PC-3 (cell line): ENCODE measurements around the gene CRELD2. TPM values are rescaled to one million over a fixed set of nuclear protein-coding genes. Genes with fewer than 3 reads are reported as not detected.

Experiments used
- ATAC-seq: fragments of 200-7000 bp; cut with Tn5 transposase; 2 replicates; pipeline ENCODE4 v1.9.1; 2020; ENCODE audit warnings: mild to moderate bottlenecking, moderate library complexity
- BruUV-seq: library from RNA; stranded (reverse); fragments of 400-500 nt; replicated peaks from 2 replicates; lab custom pipeline; 2021; lab: Mats Ljungman, UMichigan
- CTCF ChIA-PET: fragments of 300-600 bp; sonication (Branson Sonifier 250); formaldehyde crosslinking; loops from one replicate; lab custom pipeline; 2022; ENCODE audit warnings: antibody characterized with exemption; lab: Charles Lee
- POLR2A ChIA-PET: fragments of 300-600 bp; sonication (Branson Sonifier 250); formaldehyde crosslinking; loops from one replicate; lab custom pipeline; 2022; ENCODE audit warnings: antibody characterized with exemption; ENCODE audit not compliant: unreplicated experiment; lab: Charles Lee
- DNase-seq: peaks from one replicate; pipeline ENCODE4 v3.0.0-alpha.2; 2015
- H2AFZ ChIP-seq: fragments of 300-600 bp; sonication (generic); 2 replicates; pipeline ENCODE4 v1.6.0; 2016; ENCODE audit warnings: antibody characterized with exemption, low read length
- H3F3A ChIP-seq: fragments of 300-600 bp; sonication (generic); one replicate; pipeline ENCODE4 v1.6.0; 2017; ENCODE audit warnings: antibody characterized with exemption, low read length, control low read depth, mild to moderate bottlenecking; ENCODE audit not compliant: unreplicated experiment
- H3K27ac ChIP-seq: fragments of 300-600 bp; sonication (generic); 2 replicates; pipeline ENCODE4 v1.5.1; 2016; ENCODE audit warnings: mild to moderate bottlenecking, low read length
- H3K27me3 ChIP-seq: fragments of 300-600 bp; sonication (generic); 2 replicates; pipeline ENCODE4 v1.6.1; 2016; ENCODE audit warnings: low read length, mixed read lengths
- H3K36me3 ChIP-seq: fragments of 300-600 bp; sonication (generic); 2 replicates; pipeline ENCODE4 v1.6.1; 2016; ENCODE audit warnings: low read depth, mixed run types, low read length, mixed read lengths
- H3K4me1 ChIP-seq: fragments of 300-600 bp; sonication (generic); 2 replicates; pipeline ENCODE4 v1.5.1; 2016; ENCODE audit warnings: low read length; ENCODE audit not compliant: insufficient read depth
- H3K4me2 ChIP-seq: fragments of 300-600 bp; sonication (generic); 2 replicates; pipeline ENCODE4 v1.6.0; 2016; ENCODE audit warnings: low read length
- H3K4me3 ChIP-seq: fragments of 300-600 bp; sonication (generic); 2 replicates; pipeline ENCODE4 v1.5.1; 2016; ENCODE audit warnings: mild to moderate bottlenecking, low read length, mixed read lengths
- H3K79me2 ChIP-seq: fragments of 300-600 bp; sonication (generic); 2 replicates; pipeline ENCODE4 v1.6.1; 2017; ENCODE audit warnings: low read length, mixed read lengths
- H3K9ac ChIP-seq: fragments of 300-600 bp; sonication (generic); 2 replicates; pipeline ENCODE4 v1.6.0; 2016; ENCODE audit warnings: mild to moderate bottlenecking, low read length
- H3K9me2 ChIP-seq: fragments of 300-600 bp; sonication (generic); replicated peaks from 2 replicates; pipeline ENCODE4 v1.6.1; 2016; ENCODE audit warnings: mixed run types, low read length, mixed read lengths
- H3K9me3 ChIP-seq: fragments of 300-600 bp; sonication (generic); 2 replicates; pipeline ENCODE4 v1.6.1; 2016; ENCODE audit warnings: low read length, mixed read lengths
- H4K20me1 ChIP-seq: fragments of 300-600 bp; sonication (generic); 2 replicates; pipeline ENCODE4 v1.6.1; 2016; ENCODE audit warnings: low read length, mixed read lengths
- EZH2 ChIP-seq: fragments of 300-600 bp; sonication (generic); IDR thresholded peaks from one replicate; pipeline ENCODE4 v1.6.1; 2017; ENCODE audit warnings: antibody characterized with exemption, mild to moderate bottlenecking, low read length; ENCODE audit not compliant: unreplicated experiment
- EZH2phosphoT487 ChIP-seq: fragments of 300-600 bp; sonication (generic); IDR thresholded peaks from 2 replicates; pipeline ENCODE4 v1.6.1; 2018; ENCODE audit warnings: mild to moderate bottlenecking, antibody characterized with exemption, low read length, borderline replicate concordance
- intact Hi-C: fragments of 100-400 bp; cut with micrococcal nuclease; formaldehyde crosslinking; loops from 2 replicates; pipeline ENCODE4 v1.9.0; 2023
- total RNA-seq: library from RNA; depleted of rRNA; stranded (reverse); fragments of >200 nt; gene quantifications from 2 replicates; pipeline ENCODE4 v1.2.3, GENCODE V29; 2014
- TF ChIP-seq, protein P1 (sequence below): fragments of 300-600 bp; sonication (generic); conservative IDR thresholded peaks from 2 replicates; pipeline ENCODE4 v1.5.1; 2017; ENCODE audit warnings: antibody characterized with exemption, low read depth, mild to moderate bottlenecking, low read length

Gene CRELD2
- total RNA-seq, 1 experiment from 2014 or later = 71.3 TPM

DNA sequence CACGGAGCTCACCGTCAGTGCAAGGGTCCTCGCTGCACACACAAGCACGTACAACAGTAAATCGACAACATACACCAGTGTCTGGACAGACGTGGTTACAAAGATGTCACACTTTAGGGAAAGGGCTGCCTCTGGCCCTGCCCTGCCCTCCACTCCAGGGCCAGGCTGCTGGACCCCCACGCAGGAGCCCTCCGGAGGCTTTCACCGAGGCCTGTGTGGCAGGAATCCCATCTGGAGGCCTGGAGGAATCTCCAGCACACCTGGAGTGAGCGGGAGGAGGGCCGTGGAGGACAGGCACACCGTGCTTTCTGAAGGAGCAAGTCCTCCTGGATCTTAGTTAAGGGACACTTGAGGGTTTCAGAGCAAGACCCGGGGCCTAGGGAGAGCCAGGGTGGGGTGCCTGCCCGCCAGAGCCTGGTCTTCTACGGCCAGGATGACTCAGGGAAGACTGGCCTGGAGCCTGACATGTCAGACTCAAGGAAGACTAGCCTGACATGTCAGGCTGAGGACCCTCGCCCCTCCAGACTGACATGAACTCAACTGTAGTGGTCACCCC is 40.0 kb downstream of the CRELD2 start:
- H3K4me1 ChIP-seq = peaks cover 21% of the 10 kb centered on the region
- intact Hi-C loops = no loop called here
- H3K4me3 ChIP-seq = no peak overlapping the region
- H3K9me3 ChIP-seq = no peaks in the 10 kb centered on the region
- H3K9me2 ChIP-seq = no peaks in the 10 kb centered on the region
- POLR2A ChIA-PET = no interaction called here
- TF ChIP-seq EZH2 (no peak), EZH2phosphoT487 (no peak)
- TF ChIP-seq, protein P1, sequence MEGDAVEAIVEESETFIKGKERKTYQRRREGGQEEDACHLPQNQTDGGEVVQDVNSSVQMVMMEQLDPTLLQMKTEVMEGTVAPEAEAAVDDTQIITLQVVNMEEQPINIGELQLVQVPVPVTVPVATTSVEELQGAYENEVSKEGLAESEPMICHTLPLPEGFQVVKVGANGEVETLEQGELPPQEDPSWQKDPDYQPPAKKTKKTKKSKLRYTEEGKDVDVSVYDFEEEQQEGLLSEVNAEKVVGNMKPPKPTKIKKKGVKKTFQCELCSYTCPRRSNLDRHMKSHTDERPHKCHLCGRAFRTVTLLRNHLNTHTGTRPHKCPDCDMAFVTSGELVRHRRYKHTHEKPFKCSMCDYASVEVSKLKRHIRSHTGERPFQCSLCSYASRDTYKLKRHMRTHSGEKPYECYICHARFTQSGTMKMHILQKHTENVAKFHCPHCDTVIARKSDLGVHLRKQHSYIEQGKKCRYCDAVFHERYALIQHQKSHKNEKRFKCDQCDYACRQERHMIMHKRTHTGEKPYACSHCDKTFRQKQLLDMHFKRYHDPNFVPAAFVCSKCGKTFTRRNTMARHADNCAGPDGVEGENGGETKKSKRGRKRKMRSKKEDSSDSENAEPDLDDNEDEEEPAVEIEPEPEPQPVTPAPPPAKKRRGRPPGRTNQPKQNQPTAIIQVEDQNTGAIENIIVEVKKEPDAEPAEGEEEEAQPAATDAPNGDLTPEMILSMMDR = no peak
- ATAC-seq (no peak), DNase-seq (no peak)
- CTCF ChIA-PET = no interaction called here
- H3K9ac ChIP-seq = no peak overlapping the region
- peaks cover 24% of the 10 kb centered on the region for H3K79me2 ChIP-seq
- H3K27me3 ChIP-seq = no peaks in the 10 kb centered on the region
- no peak overlapping the region for H2AFZ ChIP-seq
- H3F3A ChIP-seq = no peaks in the 10 kb centered on the region
- peaks cover 16% of the 10 kb centered on the region for H4K20me1 ChIP-seq
- no peak overlapping the region for H3K27ac ChIP-seq
- no peak overlapping the region for H3K4me2 ChIP-seq
- no TSS peak for BruUV-seq
- peaks cover 17% of the 10 kb centered on the region for H3K36me3 ChIP-seq

DNA sequence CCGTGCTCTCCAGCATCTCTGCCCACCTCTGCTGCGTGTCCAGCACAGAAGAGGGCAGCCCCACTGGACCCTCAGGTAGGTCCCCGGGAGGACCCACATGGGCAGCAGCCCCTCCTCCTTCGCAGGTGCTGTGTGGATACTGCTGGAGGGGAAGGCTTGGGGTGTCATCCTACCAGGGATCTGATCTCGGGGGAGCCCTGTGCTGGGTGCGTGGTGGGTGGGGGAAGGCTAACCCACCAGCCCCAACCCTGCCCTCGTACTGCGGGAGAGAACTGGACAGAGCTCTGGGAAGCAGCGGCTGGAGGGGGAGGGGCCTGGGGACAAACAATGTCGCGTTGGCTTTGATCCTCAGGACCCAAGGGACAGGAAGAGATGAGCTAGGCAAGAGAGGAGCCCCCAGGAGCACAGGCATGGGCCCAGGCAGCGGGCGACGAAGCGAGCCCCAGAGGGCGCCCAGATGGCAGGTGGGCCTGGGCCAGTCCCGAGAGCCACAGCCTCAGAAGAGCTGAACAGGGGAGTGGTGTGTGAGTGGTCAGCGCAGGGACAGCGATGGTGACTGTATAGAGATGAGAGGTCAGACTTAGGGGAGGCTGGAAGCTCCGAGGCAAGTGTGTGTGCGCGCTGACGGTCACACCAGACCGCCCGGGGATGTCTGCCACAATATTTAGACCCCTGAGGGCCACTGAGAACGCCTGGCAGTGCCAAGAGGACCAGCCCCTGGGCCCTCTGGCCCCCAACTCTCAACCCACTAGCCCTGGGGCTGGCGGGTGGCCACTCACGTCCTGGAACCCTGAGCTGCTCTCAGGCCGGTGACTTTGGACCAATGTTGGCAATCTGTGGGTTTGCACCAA is 40.7 kb downstream of the CRELD2 start:
- CTCF ChIA-PET = no interaction called here
- Histone ChIP-seq H3K27me3 (no peaks in the 10 kb centered on the region), H3K4me1 (peaks cover 26% of the 10 kb centered on the region), H3K9me3 (no peaks in the 10 kb centered on the region), H3K79me2 (peaks cover 32% of the 10 kb centered on the region), H4K20me1 (peaks cover 23% of the 10 kb centered on the region), H3K4me2 (peak overlapping the region; percentile 94), H3F3A (no peaks in the 10 kb centered on the region), H3K27ac (peak overlapping the region; percentile 75), H3K9me2 (no peaks in the 10 kb centered on the region), H2AFZ (no peak overlapping the region), H3K36me3 (peaks cover 19% of the 10 kb centered on the region), H3K9ac (no peak overlapping the region), H3K4me3 (peak overlapping the region; percentile 71; the same call in 1 of the 2 replicates)
- no peak for DNase-seq
- ATAC-seq = no peak
- TF ChIP-seq EZH2phosphoT487 (no peak), EZH2 (no peak)
- TF ChIP-seq, protein P1 = no peak
- intact Hi-C loops = loop anchor here (1.0 kb wide), 1 partner anchor 23 kb away; no protein-coding TSS in a partner anchor
- no TSS peak for BruUV-seq
- POLR2A ChIA-PET = no interaction called here
